HL-60 (cell line): ENCODE data around the gene CERS6.

Source experiments
- DNase-seq, 2 experiments: peaks; one replicate each; pipeline ENCODE4 v3.0.0-alpha.2; 2010 to 2020; ENCODE audit warnings: low read depth in 1 of 2, low spot score in 1 of 2
- H3K27ac ChIP-seq: fragments of 250-450 bp; sonication (Bioruptor Pico); replicated peaks from 2 replicates; pipeline ENCODE4 v1.5.1; 2020; ENCODE audit warnings: mild to moderate bottlenecking, moderate library complexity
- H3K27me3 ChIP-seq: fragments of 250-450 bp; sonication (Bioruptor Pico); 2 replicates; pipeline ENCODE4 v1.5.1; 2021; ENCODE audit warnings: mild to moderate bottlenecking, moderate library complexity; ENCODE audit not compliant: insufficient read depth, poor library complexity, severe bottlenecking
- H3K4me3 ChIP-seq: replicated peaks from 2 replicates; pipeline ENCODE4 v1.5.1; 2011; ENCODE audit warnings: mild to moderate bottlenecking, control low read depth, low read length; ENCODE audit not compliant: insufficient read depth
- CTCF ChIP-seq: IDR thresholded peaks from one replicate; pipeline ENCODE4 v1.5.1; 2011; ENCODE audit warnings: low read length, control low read depth, inconsistent platforms; ENCODE audit not compliant: insufficient read depth
- GABPA ChIP-seq: IDR thresholded peaks from 2 replicates; pipeline ENCODE4 v1.6.1; 2012; ENCODE audit warnings: low read depth
- POLR2AphosphoS5 ChIP-seq: IDR thresholded peaks from 2 replicates; pipeline ENCODE4 v1.6.1; 2012; ENCODE audit warnings: low read depth
- REST ChIP-seq: IDR thresholded peaks from 2 replicates; pipeline ENCODE4 v1.6.1; 2012; ENCODE audit warnings: low read depth; ENCODE audit not compliant: insufficient replicate concordance
- SPI1 ChIP-seq: IDR thresholded peaks from 2 replicates; pipeline ENCODE4 v1.6.1; 2012; ENCODE audit warnings: low read depth, mild to moderate bottlenecking, borderline replicate concordance

Gene CERS6

GRCh38 chr2:168424112-168424951 is 31.7 kb upstream of the CERS6 start:
- no peaks in the 10 kb centered on the region for H3K27me3 ChIP-seq
- no peak for DNase-seq
- peak overlapping the region; percentile 26 for H3K27ac ChIP-seq
- H3K4me3 ChIP-seq: no peak overlapping the region
- TF ChIP-seq GABPA (no peak), CTCF (no peak), POLR2AphosphoS5 (no peak), SPI1 (no peak), REST (no peak)

DNA sequence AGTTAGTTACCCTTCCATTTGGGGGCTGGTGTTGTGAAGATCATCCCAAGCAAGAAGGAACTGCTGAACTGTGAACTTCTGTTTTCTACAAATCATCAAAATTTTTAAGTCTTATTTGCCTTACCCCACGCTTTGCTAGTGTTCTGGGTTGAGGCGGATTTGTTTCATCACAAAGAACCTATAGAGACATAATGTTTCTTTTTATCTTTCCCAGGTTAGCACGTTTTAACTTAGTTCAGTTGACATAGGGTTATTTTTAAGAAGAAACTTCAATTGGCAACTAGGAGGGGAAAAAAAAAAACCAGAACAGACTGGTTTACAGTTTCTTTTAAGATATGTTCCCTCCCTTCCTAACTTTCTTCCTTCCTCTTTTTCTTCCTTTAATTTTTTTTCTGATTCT is 31.1 kb upstream of the CERS6 start:
- H3K27ac ChIP-seq: peak overlapping the region; percentile 26
- TF ChIP-seq REST: no peak
- no peak for TF ChIP-seq CTCF
- TF ChIP-seq POLR2AphosphoS5: no peak
- TF ChIP-seq GABPA: no peak
- H3K27me3 ChIP-seq: no peaks in the 10 kb centered on the region
- no peak overlapping the region for H3K4me3 ChIP-seq
- DNase-seq: peak in 1 of 2 experiments; percentile 5

GRCh38 chr2:168426861-168427260 is 29.2 kb upstream of the CERS6 start:
- DNase-seq: no peak
- H3K27me3 ChIP-seq: no peaks in the 10 kb centered on the region
- no peak overlapping the region for H3K27ac ChIP-seq
- TF ChIP-seq POLR2AphosphoS5 (no peak), SPI1 (no peak), CTCF (no peak), REST (no peak), GABPA (no peak)
- no peak overlapping the region for H3K4me3 ChIP-seq
